NCI-H1092 treated with DMSO at 0.1 percent for 48 hours (cell line): ENCODE results near the gene R3HDM4.
"Not testable (repeated sequence)": the region's sequence is repeated elsewhere in the genome, so short reads cannot be mapped to it uniquely, and the experiment has no call there.

ENCODE experiments used
- DNase-seq: peaks from one replicate; lab custom pipeline; 2025; lab: John Stamatoyannopoulos, UW

The R3HDM4 gene

GRCh38 chr19:913080-913748, at the start of gene R3HDM4:
Gene R3HDM4, minus strand, starts transcription at chr19:913219. Its CDS starts 62 bp downstream, at chr19:913157.
- peak; percentile 60 for DNase-seq

DNA sequence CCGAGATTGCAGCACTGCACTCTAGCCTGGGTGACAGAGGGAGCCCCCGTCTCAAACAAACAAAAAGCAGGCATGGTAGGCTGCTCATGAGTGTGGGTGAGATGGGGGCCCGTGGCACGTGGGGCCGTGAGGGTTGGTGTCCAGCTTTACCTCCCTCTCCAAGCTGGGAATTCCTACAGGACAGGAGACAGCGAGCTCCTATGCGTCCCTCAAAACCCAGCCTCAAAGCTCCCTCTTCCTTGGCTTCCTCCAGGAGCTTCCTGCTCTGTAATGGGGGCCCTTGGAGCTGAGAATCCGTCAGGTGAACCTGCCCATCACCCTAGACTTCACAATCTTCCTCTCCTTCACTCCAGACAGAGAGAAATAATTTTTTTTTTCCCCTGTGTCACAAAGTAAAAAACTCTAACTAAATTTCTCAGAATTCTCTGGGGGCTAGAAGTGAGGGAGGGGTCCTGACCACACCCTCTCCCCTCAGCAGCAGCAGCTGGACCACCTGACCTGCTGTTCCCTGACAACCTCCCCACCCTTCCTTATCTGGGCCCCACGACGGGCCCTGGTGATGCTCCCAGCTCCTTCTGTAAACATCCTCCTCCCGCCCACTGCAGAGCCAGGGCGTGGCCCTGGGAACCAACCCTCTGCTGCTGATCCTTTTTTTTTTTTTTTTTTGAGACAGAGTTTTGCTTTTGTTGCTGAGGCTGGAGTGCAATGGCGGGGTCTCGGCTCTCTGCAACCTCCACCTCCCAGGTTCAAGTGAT, 49.0 kb upstream of the R3HDM4 start:
- no peak for DNase-seq

- no peak for DNase-seq
Observed at GRCh38 chr19:960601-960938, 47.6 kb upstream of the R3HDM4 start.

GRCh38 chr19:960020-960419, 47.0 kb upstream of the R3HDM4 start:
- no peak for DNase-seq

DNA sequence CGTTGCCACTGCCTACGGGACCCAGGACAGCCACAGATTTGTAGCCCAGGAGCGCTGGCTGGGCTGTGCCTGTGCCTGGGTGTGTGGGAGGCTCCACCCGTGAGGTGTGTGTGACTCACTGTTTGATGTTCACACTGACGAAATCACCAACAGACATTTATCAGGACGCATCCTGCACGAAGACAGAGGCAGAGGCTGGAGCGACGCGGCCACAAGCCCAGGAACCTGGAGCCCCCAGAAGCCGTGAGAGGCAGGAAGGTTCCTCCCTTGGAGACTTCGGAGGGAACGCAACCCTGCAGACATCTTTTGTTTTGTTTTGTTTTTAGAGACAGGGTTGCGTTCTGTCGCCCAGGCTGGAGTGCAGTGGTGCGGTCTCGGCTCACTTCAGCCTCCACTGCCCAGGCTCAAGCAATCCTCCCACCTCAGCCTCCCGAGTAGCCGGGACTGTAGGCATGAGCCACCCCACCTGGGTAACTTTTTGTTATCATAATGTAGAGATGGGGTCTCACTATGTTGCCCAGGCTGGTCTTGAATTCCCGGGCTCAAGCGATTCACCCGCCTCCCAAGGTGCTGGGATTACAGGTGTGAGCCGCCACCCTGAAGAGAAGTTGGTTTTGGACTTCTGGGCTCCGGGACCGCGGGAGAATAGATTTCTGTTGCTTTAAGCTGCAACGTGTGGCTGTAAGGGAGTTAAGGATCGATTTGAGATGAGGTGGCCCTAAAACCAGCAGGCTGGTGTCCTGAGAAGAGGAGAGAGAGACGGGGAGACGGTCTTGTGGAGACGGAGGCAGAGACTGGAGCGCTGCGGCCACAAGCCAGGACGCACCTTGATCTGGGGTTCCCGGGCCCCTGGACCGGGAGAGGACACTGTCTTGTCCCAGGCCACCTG, 46.2 kb upstream of the R3HDM4 start:
- DNase-seq = no peak

- DNase-seq = not testable (repeated sequence)
Observed at GRCh38 chr19:957578-957977, 44.6 kb upstream of the R3HDM4 start.

- no peak for DNase-seq
Observed at GRCh38 chr19:956766-957440, 43.9 kb upstream of the R3HDM4 start.

DNA sequence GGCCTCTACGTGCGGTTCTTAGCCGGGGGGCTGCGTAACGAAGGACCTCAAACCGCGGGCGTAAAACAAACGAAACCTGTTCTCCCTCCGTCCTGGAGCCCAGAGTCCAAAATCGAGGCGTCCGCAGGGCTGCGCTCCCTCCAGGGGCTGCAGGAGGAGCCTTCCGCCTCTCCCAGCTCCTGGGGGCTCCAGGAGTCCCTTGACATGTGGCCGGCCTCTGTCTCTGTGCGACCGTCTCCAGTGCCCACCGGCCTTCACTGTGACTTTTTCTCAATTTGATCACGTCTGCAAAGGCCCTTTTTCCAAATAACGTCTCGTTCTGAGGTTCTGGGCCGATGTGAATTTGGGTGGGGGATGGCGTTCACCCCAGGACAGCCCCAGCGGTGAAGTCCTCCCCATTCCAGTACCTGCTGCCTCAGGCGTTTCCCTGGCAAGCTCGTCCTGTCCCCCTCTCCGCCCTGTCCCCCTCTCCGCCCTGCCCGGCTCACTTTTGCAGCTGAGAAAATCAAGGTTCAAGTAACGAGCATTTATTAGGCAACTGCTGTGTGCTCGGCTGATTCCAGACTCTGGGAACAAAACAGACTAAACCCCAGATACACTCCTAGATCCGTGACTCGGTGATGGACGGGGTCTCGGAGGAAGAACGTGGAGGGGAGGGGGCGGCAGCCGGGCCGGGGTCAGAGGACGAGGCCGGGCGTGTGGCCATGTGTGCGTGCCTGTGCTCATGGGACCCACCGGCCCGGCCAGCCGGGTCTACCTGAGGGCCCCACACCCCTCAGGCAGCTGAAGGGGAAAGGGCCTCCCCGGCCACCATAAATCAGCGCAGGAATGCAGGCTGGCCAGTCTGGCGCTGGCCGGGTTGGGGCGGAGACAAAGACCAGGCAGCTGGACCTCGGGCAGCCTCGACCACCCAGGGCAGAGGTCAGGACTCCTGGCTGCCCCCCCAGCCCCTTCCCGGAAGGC, 43.1 kb upstream of the R3HDM4 start:
- no peak for DNase-seq

DNA sequence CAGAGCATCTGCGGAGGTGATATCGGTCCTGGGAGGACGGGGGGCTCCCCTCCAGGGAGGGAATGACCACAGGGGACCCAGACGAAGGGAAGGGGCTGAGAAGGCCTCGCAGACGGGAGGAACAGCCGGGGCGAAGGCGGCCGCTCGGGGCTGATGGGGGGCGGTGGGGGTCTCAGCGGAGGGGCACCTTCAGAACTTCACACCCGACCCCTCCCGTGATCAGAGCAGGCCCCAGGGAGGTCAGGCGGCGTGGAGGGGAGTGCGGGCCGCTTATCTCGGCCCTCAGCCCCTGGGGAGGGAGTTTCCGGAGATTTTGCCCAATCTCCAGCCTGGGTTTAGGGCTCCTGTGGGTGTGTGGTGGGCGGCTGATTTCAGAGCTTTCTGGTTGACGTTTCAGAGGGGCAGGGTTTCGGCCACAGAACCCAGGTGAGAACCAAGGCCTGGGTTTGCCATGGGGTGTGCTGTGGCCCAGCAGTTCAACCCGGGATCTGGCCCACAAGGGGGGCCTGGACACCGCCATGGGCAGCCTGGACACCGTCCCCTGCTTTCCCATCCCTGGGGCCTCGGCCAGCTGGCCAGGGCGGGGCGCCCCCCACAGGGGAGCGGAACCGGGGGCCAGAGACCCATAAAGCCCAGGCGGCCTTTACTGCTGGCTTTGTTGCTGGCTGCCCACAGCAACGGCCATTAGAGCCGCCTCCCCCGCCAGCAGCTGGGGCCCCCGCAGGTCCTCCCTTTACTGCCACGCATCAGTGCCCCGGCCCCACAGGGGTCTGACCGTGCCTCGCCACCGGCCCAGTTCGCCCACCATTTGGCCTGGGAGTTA, 41.9 kb upstream of the R3HDM4 start:
- DNase-seq = no peak

GRCh38 chr19:954272-954671, 41.3 kb upstream of the R3HDM4 start:
- DNase-seq = no peak

- no peak for DNase-seq
Observed at GRCh38 chr19:953445-954271, 40.6 kb upstream of the R3HDM4 start.

GRCh38 chr19:952680-953444, 39.8 kb upstream of the R3HDM4 start:
- no peak for DNase-seq

DNA sequence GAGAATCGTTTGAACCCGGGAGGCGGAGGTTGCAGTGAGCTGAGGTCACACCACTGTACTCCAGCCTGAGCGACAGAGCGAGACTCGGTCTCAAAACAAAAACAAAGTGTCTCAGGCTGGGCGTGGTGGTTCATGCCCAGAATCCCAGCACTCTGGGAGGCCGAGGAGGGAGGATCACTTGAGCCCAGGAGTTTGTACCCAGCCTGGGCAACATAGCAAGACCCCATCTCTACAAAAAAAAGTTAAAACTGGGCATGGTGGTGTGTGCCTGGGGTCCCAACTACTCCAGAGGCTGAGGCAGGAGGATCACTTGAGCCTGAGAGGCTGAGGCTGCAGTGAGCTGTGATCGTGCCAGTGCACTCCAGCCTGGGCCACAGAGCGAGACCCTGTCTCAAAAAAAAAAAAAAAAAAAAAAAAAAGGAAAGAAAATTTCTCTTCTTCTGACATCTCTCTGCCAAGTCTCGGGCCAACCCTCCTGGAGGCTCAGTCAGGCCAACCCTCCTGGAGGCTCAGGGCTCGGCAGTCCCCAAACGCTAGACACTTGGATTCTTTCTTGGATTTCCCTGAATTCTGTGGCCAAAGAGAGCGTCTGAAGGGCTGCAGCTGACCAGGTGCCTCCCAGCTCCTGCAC, 39.1 kb upstream of the R3HDM4 start:
- no peak for DNase-seq

DNA sequence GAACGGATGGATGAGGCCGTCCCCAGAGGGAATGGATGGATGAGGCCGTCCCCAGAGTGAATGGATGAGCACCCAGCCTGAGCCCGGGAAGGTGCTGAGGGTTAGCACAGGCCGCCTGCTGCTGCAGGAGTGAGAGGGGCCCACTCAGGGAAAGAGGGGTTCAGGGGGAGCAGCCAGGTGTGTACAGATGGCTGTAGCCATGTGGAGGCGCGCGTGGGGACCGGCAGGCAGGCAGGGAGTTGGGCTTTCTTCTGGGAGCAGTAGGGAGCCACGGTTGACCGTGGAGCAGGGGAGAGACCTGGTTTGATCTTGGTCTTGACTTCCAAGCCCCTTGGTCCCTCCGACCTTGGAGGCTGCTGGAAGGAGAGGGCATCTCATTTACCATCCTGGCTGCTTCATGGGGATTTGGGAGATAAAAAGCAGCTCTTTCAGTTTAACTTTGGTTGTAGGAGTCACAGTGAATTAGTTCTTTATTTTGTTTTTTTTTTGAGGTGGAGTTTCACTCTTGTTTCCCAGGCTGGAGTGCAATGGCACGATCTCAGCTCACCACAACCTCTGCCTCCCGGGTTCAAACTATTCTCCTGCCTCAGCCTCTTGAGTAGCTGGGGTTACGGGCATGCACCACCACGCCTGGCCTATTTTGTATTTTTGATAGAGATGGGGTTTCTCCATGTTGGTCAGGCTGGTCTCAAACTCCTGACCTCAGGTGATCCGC, 37.5 kb upstream of the R3HDM4 start:
- DNase-seq = no peak

DNA sequence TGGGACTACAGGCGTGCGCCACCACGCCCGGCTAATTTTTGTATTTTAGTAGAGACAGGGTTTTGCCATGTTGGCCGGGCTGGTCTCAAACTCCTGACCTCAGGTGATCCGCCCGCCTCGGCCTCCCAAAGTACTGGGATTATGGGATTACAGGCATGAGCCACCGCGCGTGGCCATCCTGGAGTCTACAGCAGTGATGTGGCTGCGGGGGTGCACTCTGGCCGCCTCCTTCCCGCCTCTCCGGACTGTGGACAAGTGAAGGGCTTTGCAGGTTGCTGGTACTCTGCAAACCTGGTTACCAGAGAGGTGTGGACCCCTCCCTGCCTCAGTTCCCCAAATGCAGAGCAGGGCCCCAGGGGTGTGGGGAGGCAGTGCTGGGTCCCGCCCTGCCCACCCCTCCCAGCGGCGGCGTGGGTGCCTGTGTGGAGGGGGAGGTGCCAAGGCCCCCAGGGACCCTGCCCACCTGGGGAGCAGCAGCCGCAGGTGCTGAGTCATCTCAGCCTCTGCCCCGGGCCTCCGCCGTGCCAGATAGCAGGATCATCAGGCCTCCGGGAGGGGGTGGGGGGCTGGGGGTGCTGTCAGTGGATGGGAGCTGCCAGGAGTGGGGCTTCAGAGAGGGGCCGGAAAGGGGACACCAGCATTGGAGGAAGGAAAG, 36.0 kb upstream of the R3HDM4 start:
- no peak for DNase-seq

- no peak for DNase-seq
Observed at GRCh38 chr19:947707-948539, 34.9 kb upstream of the R3HDM4 start.
